Endothelial cell of umbilical vein (primary cell): ENCODE measurements around the gene PPP1R9A.

ENCODE experiments used
- EZH2 ChIP-seq: IDR thresholded peaks from 2 replicates; pipeline ENCODE4 v1.6.1; 2012; ENCODE audit warnings: borderline replicate concordance, low read depth, mild to moderate bottlenecking, moderate library complexity, low read length, inconsistent platforms; ENCODE audit not compliant: severe bottlenecking
- POLR2A ChIP-seq: IDR thresholded peaks from 2 replicates; pipeline ENCODE4 v1.6.1; 2012; ENCODE audit warnings: low read depth, mild to moderate bottlenecking, control low read depth, low read length
- POLR2AphosphoS5 ChIP-seq: IDR thresholded peaks from 2 replicates; pipeline ENCODE4 v1.6.1; 2012; ENCODE audit warnings: low read depth, mild to moderate bottlenecking, control low read depth, low read length, moderate library complexity; ENCODE audit not compliant: insufficient read depth
- TF ChIP-seq, protein P1 (sequence below), 2 donors: IDR thresholded peaks; 1 replicate in 1 of 2; 2 replicates in 1 of 2; pipeline ENCODE4 v1.5.1; 2011; ENCODE audit warnings: low read length in 2 of 2, mild to moderate bottlenecking in 2 of 2, moderate library complexity in 2 of 2, control low read depth in 1 of 2, inconsistent platforms in 1 of 2, low read depth in 1 of 2; ENCODE audit not compliant: insufficient read depth in 1 of 2; ENCODE audit errors: extremely low read depth in 1 of 2

DNA sequence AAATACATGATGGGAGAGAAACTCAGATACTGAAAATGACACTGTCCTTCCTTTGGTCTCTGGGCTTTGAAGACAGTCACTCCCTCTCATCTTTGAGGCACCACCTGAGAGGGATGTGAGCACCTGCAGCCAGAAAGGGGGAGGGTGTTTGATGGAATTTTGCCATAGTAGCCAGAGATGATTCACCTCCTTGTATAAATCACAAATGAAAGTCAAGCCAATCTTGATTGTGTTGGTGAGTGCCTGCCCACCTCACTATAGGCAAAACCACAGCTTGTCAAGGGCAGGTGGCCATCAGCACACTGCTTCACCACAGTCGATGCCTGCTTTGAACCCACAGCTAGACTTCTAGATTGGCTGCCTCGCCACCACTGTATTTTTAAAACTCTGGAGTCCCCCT, 368.7 kb downstream of the PPP1R9A start:
- TF ChIP-seq POLR2A (no peak), EZH2 (no peak), POLR2AphosphoS5 (no peak)
- TF ChIP-seq, protein P1, sequence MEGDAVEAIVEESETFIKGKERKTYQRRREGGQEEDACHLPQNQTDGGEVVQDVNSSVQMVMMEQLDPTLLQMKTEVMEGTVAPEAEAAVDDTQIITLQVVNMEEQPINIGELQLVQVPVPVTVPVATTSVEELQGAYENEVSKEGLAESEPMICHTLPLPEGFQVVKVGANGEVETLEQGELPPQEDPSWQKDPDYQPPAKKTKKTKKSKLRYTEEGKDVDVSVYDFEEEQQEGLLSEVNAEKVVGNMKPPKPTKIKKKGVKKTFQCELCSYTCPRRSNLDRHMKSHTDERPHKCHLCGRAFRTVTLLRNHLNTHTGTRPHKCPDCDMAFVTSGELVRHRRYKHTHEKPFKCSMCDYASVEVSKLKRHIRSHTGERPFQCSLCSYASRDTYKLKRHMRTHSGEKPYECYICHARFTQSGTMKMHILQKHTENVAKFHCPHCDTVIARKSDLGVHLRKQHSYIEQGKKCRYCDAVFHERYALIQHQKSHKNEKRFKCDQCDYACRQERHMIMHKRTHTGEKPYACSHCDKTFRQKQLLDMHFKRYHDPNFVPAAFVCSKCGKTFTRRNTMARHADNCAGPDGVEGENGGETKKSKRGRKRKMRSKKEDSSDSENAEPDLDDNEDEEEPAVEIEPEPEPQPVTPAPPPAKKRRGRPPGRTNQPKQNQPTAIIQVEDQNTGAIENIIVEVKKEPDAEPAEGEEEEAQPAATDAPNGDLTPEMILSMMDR (IDR thresholded peaks at IDR 0.05; ENCODE audit: extremely low read depth in 1 of 2, insufficient read depth in 1 of 2, low read depth in 1 of 2, low read length in 2 of 2) = no peak
